ENCODE measurements around the gene HMG20A. TPM values are rescaled to one million over a fixed set of nuclear protein-coding genes. Genes with fewer than 3 reads are reported as not detected.

Gene HMG20A
- total and polyA plus RNA-seq, 2 of the 13 experiments (the other 11 are each of a cell fraction or from before 2014, with no cell fraction given), result 28.0 to 35.2 TPM

DNA sequence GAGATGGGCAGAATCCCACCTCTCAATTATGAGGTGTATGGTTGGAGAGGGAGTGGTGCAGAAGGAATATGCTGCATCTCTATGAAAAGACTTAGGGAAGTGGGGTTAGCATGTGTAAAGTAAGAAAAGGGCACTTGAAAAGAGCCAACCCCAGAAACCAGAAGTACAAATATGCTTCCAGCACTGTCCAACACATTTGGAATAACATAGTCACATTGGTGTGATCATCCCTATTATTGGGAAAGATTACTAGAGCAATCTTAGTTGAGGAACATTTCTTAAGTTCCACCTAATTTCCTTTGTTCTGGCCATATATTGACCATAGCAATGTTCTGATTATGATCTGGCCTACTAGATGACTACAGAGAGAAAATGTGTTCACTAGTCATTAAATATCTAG lies 34.3 kb downstream of the HMG20A start (continued):
- TF ChIP-seq, protein P1, sequence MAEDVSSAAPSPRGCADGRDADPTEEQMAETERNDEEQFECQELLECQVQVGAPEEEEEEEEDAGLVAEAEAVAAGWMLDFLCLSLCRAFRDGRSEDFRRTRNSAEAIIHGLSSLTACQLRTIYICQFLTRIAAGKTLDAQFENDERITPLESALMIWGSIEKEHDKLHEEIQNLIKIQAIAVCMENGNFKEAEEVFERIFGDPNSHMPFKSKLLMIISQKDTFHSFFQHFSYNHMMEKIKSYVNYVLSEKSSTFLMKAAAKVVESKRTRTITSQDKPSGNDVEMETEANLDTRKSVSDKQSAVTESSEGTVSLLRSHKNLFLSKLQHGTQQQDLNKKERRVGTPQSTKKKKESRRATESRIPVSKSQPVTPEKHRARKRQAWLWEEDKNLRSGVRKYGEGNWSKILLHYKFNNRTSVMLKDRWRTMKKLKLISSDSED (CRISPR knock-in tag; IDR thresholded peaks at IDR 0.05), result no peak
- no peak for TF ChIP-seq ZNF101 (CRISPR knock-in tag; IDR thresholded peaks at IDR 0.05; ENCODE audit: borderline replicate concordance, low read depth)
- no peak for TF ChIP-seq ZKSCAN8 (CRISPR knock-in tag; IDR thresholded peaks at IDR 0.05; ENCODE audit: borderline replicate concordance)
- no peak for TF ChIP-seq ZNF333 (CRISPR knock-in tag; IDR thresholded peaks at IDR 0.05; ENCODE audit: borderline replicate concordance)

DNA sequence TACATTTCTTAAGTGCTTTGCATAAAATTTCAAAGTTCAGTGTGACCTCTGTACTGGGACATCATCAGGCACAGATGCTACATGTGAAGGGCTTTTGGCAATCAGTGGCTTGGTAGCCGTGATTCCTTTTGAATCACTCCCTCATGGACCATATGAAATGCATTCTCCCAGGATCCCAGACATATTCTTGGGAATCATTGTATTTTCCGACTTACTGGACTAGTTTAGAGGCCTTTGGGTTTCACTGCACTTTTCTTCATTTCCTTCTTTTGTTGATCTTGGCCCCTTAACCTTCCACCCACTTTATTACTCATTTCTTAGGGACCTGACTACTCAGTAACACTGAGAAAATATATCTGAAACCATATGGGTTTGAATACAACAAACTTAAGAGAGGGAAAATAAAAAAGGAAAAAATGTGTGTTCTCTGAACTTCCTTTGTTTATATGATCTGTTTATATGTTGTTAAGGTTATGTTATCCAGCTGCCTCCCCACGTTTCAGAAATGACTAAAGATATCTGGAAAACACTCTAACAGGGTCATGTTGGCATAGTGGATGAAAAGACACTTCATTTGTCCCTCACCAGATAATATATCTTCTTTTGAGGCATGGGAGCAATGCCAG lies 35.1 kb downstream of the HMG20A start:
- BruUV-seq (replicated peaks), result no TSS peak
- Histone ChIP-seq H3K36me3 (replicated peaks in 1 of 2; ENCODE audit: control insufficient read depth in 1 of 2, insufficient read depth in 2 of 2, low read length in 2 of 2) (peaks cover 7 to 26% of the 10 kb centered on the region in 2 experiments; a peak in 4 of 5 replicates), H3K27me3 (ENCODE audit: control insufficient read depth in 1 of 2, insufficient read depth in 2 of 2, low read length in 2 of 2) (no peaks in the 10 kb centered on the region), H3K4me3 (replicated peaks in 1 of 3; ENCODE audit: insufficient read depth in 1 of 3, low read depth in 2 of 3, low read length in 3 of 3) (no peak overlapping the region), H3K27ac (ENCODE audit: extremely low read length, insufficient read depth, low read length) (no peak overlapping the region), H3K9ac (ENCODE audit: insufficient read depth, low read depth, low read length) (no peak overlapping the region), H3K9me3 (ENCODE audit: low read length) (no peaks in the 10 kb centered on the region), H4K20me1 (ENCODE audit: insufficient read depth, low read length) (no peaks in the 10 kb centered on the region), H2AFZ (ENCODE audit: low read length) (no peak overlapping the region), H3K79me2 (ENCODE audit: insufficient read depth, low read length) (peaks cover 4% of the 10 kb centered on the region), H3K4me2 (ENCODE audit: low read depth, low read length) (no peak overlapping the region), H3K4me1 (ENCODE audit: insufficient read depth, low read length) (peaks cover 15% of the 10 kb centered on the region; the same call in 1 of the 2 replicates)
- intact Hi-C loops (cut with micrococcal nuclease; ENCODE audit: unreplicated experiment) (no loop called here), in situ Hi-C loops (cut with HindIII; ENCODE audit: extremely low pct_ligation_motif_present, low pct_unique_long_range_greater_than_20kb) (no loop called here)
- ChIA-PET CTCF (ENCODE audit: low intra/inter-chr PET ratio, low total read pairs) (no interaction called here), POLR2A (no interaction called here)
- no peak for FAIRE-seq
- no peak for ATAC-seq
- WGBS (ENCODE audit: low lambda C conversion rate), result 91% methylated on average over 3 of the region's 3 CpGs
- DNase-seq (ENCODE audit: low spot score), result no peak
- TF ChIP-seq ZNF468 (CRISPR knock-in tag; IDR thresholded peaks at IDR 0.05) (no peak), ZSCAN29 (CRISPR knock-in tag; conservative IDR thresholded peaks at IDR 0.05) (no peak), ZNF709 (CRISPR knock-in tag; IDR thresholded peaks at IDR 0.05) (no peak), LCORL (IDR thresholded peaks at IDR 0.05) (no peak), LCORL (CRISPR knock-in tag; IDR thresholded peaks at IDR 0.05) (no peak), CENPT (CRISPR knock-in tag; IDR thresholded peaks at IDR 0.05; ENCODE audit: low read depth) (no peak), ZNF646 (CRISPR knock-in tag; IDR thresholded peaks at IDR 0.05) (no peak), SP2 (CRISPR knock-in tag; IDR thresholded peaks at IDR 0.05) (no peak), KLF12 (CRISPR knock-in tag; IDR thresholded peaks at IDR 0.05; ENCODE audit: borderline replicate concordance) (no peak)
- TF ChIP-seq, protein P2, sequence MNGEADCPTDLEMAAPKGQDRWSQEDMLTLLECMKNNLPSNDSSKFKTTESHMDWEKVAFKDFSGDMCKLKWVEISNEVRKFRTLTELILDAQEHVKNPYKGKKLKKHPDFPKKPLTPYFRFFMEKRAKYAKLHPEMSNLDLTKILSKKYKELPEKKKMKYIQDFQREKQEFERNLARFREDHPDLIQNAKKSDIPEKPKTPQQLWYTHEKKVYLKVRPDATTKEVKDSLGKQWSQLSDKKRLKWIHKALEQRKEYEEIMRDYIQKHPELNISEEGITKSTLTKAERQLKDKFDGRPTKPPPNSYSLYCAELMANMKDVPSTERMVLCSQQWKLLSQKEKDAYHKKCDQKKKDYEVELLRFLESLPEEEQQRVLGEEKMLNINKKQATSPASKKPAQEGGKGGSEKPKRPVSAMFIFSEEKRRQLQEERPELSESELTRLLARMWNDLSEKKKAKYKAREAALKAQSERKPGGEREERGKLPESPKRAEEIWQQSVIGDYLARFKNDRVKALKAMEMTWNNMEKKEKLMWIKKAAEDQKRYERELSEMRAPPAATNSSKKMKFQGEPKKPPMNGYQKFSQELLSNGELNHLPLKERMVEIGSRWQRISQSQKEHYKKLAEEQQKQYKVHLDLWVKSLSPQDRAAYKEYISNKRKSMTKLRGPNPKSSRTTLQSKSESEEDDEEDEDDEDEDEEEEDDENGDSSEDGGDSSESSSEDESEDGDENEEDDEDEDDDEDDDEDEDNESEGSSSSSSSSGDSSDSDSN (CRISPR knock-in tag; IDR thresholded peaks at IDR 0.05), result no peak

Data from HepG2 (cell line).